GM12865 (cell line): ENCODE data around the gene CCNH.

Experiments
- DNase-seq: peaks from one replicate; pipeline ENCODE4 v3.0.0; 2010; ENCODE audit warnings: low read depth
- H3K4me3 ChIP-seq: 2 replicates; pipeline ENCODE4 v1.5.1; 2011; ENCODE audit warnings: mild to moderate bottlenecking, low read depth, low read length, control low read depth
- TF ChIP-seq, protein P1 (sequence below): IDR thresholded peaks from 2 replicates; pipeline ENCODE4 v1.5.1; 2011; ENCODE audit warnings: low read length, control low read depth, low read depth, inconsistent platforms; ENCODE audit not compliant: insufficient read depth; ENCODE audit errors: missing control alignments

Gene CCNH

GRCh38 chr5:87389296-87390034 lies 23.3 kb downstream of the CCNH start:
- no peak for DNase-seq
- TF ChIP-seq, protein P1, sequence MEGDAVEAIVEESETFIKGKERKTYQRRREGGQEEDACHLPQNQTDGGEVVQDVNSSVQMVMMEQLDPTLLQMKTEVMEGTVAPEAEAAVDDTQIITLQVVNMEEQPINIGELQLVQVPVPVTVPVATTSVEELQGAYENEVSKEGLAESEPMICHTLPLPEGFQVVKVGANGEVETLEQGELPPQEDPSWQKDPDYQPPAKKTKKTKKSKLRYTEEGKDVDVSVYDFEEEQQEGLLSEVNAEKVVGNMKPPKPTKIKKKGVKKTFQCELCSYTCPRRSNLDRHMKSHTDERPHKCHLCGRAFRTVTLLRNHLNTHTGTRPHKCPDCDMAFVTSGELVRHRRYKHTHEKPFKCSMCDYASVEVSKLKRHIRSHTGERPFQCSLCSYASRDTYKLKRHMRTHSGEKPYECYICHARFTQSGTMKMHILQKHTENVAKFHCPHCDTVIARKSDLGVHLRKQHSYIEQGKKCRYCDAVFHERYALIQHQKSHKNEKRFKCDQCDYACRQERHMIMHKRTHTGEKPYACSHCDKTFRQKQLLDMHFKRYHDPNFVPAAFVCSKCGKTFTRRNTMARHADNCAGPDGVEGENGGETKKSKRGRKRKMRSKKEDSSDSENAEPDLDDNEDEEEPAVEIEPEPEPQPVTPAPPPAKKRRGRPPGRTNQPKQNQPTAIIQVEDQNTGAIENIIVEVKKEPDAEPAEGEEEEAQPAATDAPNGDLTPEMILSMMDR = no peak
- no peak overlapping the region for H3K4me3 ChIP-seq

- TF ChIP-seq, protein P1 = no peak
- no peak overlapping the region for H3K4me3 ChIP-seq
- no peak for DNase-seq
Measured at GRCh38 chr5:87388129-87388528, 24.6 kb downstream of the CCNH start.

DNA sequence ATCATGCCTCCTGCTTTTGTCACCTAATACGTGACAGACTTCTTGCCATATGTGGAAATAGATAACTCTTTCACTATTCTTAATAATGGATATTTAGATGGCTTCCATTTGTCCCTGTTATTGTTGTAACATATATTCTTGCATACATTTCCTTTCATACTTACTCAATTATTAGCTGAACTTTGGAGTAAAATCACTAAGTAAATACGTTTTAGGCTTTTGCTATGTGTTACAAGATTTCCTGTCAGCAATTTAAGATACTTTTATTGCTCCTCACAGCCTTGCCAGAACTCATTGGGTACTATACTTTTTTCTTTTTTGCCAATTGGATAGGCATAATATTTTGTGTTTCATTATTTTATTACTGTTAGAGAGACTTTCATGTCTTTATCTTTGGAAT lies 26.9 kb downstream of the CCNH start:
- TF ChIP-seq, protein P1 = no peak
- no peak for DNase-seq
- no peak overlapping the region for H3K4me3 ChIP-seq

DNA sequence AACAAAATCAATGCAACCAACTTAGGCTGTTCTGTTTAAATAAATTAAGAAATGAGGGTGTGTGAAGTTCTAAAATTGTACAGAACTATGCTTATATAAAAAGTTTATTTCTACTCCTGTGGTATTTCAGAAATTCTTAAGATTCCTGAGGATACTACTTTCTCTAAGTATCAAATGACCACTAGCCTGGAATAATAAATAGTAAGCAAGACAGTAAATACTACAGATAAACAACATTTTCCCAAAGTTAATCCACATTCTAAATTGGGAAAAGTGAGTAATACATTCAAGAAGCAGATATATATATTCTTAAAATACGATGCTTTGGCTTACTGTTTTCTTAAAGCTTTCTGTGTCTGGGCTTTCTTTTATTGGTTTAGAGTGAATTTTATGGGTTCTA lies 29.5 kb downstream of the CCNH start:
- TF ChIP-seq, protein P1 = no peak
- H3K4me3 ChIP-seq = no peak overlapping the region
- no peak for DNase-seq

DNA sequence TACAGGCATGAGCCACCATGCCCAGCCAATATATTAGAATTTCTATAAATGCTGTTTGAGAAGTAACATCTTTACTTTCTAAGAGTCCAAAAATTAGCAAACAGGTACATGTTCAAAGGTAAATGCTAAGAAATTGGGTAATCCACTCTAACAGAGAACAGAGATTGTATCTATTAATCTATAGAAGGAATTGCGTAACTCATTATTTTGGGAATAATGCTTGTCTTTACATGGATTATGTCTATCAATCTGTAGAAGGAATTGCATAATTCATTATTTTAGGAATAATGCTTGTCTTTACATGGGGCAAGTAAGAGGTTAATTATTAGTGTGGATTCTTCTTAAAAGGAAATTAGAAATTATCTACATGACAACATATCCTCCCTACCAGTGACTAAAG lies 30.5 kb downstream of the CCNH start:
- no peak for DNase-seq
- no peak overlapping the region for H3K4me3 ChIP-seq
- TF ChIP-seq, protein P1 = no peak

DNA sequence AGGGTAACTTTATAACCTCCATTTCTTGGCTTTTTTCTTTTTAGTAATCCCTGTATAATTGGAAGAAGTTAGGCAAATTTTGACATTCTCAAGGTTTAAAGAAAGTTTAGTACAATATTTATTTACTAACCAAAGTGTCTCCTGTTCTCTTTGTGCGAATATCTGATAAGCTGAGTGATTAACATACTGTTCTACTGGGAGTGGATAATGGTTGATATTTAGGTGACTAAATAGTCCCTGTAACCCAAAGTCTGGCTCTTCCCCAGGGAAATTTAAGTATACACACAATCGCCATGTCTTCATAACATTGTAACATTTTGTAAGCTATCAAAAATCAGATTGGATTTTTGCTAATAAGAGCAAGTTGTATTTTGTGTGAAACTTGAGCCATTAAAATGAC lies 40.0 kb downstream of the CCNH start:
- DNase-seq = no peak
- TF ChIP-seq, protein P1 = no peak
- H3K4me3 ChIP-seq = no peak overlapping the region

GRCh38 chr5:87369431-87369830 lies 43.3 kb downstream of the CCNH start:
- TF ChIP-seq, protein P1 = no peak
- no peak for DNase-seq
- H3K4me3 ChIP-seq = no peak overlapping the region
